SK-N-SH (cell line): ENCODE results near the gene ARV1. TPM values are rescaled to one million over a fixed set of nuclear protein-coding genes. Genes with fewer than 3 reads are reported as not detected.

Source experiments
- CTCF ChIA-PET: fragments of 300-600, 350-600 bp; formaldehyde crosslinking; extraction: SDS; loops from one replicate; lab custom pipeline; 2021; lab: Yijun Ruan, JAX
- POLR2A ChIA-PET: fragments of 350-600 bp; sonication (Branson Sonifier 250); formaldehyde crosslinking; extraction: SDS; loops from one replicate; lab custom pipeline; 2020; ENCODE audit warnings: antibody characterized with exemption, inconsistent platforms; lab: Yijun Ruan, JAX
- DNase-seq: peaks from one replicate; pipeline ENCODE4 v3.0.0; 2012
- H2AFZ ChIP-seq: fragments of 200-600 bp; sonication (generic); 2 replicates; pipeline ENCODE4 v1.8.1; 2016; ENCODE audit warnings: antibody characterized with exemption, mild to moderate bottlenecking, low read depth
- H3F3A ChIP-seq: fragments of 200-600 bp; sonication (generic); replicated peaks from 2 replicates; pipeline ENCODE3; 2016; ENCODE audit warnings: antibody characterized with exemption, mild to moderate bottlenecking; ENCODE audit not compliant: insufficient read depth
- H3K27ac ChIP-seq, 2 experiments: fragments of 200-500 bp in 1 of 2; fragments of 200-600 bp in 1 of 2; sonication (Bioruptor generic) in 1 of 2; sonication (generic), shearing (Covaris generic) in 1 of 2; 2 replicates each; pipeline versions ENCODE4 v1.5.1 to v1.6.1; 2014 to 2016; ENCODE audit warnings: low read depth in 2 of 2, inconsistent platforms in 1 of 2, low read length in 1 of 2, mild to moderate bottlenecking in 1 of 2, mixed read lengths in 1 of 2
- H3K27me3 ChIP-seq: fragments of 200-600 bp; sonication (generic), shearing (Covaris generic); 2 replicates; pipeline ENCODE4 v1.6.1; 2016; ENCODE audit warnings: mixed run types; ENCODE audit not compliant: insufficient read depth
- H3K36me3 ChIP-seq, 2 experiments: fragments of 200-500 bp in 1 of 2; fragments of 200-600 bp in 1 of 2; sonication (Bioruptor generic) in 1 of 2; sonication (generic) in 1 of 2; replicated peaks in 1 of 2; 2 replicates each; pipeline versions ENCODE3 to v1.5.1; 2014 to 2016; ENCODE audit warnings: low read length in 1 of 2, mild to moderate bottlenecking in 1 of 2; ENCODE audit not compliant: insufficient read depth in 2 of 2, control insufficient read depth in 1 of 2
- H3K4me1 ChIP-seq, 2 experiments: fragments of 200-500 bp in 1 of 2; fragments of 200-600 bp in 1 of 2; sonication (Bioruptor generic) in 1 of 2; sonication (generic), shearing (Covaris generic) in 1 of 2; 2 replicates each; pipeline versions ENCODE4 v1.5.1 to v1.6.1; 2014 to 2016; ENCODE audit warnings: low read depth in 1 of 2, low read length in 1 of 2, mixed run types in 1 of 2; ENCODE audit not compliant: insufficient read depth in 2 of 2, control insufficient read depth in 1 of 2
- H3K4me2 ChIP-seq: fragments of 200-600 bp; sonication (generic), shearing (Covaris generic); 2 replicates; pipeline ENCODE4 v1.6.1; 2017; ENCODE audit warnings: mixed run types
- H3K4me3 ChIP-seq, 2 experiments: fragments of 200-500 bp in 1 of 2; fragments of 200-600 bp in 1 of 2; sonication (Bioruptor generic) in 1 of 2; sonication (generic), shearing (Covaris generic) in 1 of 2; 2 replicates each; pipeline versions ENCODE4 v1.5.1 to v1.8.1; 2014 to 2016; ENCODE audit warnings: low read depth in 2 of 2, inconsistent platforms in 1 of 2, low read length in 1 of 2, mild to moderate bottlenecking in 1 of 2, mixed read lengths in 1 of 2, moderate library complexity in 1 of 2
- H3K79me2 ChIP-seq: fragments of 200-600 bp; sonication (generic); 2 replicates; pipeline ENCODE4 v1.8.1; 2017; ENCODE audit warnings: mild to moderate bottlenecking; ENCODE audit not compliant: insufficient read depth
- H3K9ac ChIP-seq: fragments of 200-600 bp; sonication (generic); 2 replicates; pipeline ENCODE4 v1.6.1; 2017; ENCODE audit warnings: mixed run types
- H3K9me2 ChIP-seq: fragments of 200-600 bp; sonication (generic); 2 replicates; pipeline ENCODE4 v1.6.1; 2017; ENCODE audit warnings: mixed run types
- H3K9me3 ChIP-seq: fragments of 200-600 bp; sonication (generic); 2 replicates; pipeline ENCODE4 v1.6.1; 2017; ENCODE audit warnings: mixed run types, mild to moderate bottlenecking, moderate library complexity
- H4K20me1 ChIP-seq: fragments of 200-600 bp; sonication (generic); 2 replicates; pipeline ENCODE4 v1.6.1; 2017; ENCODE audit warnings: mild to moderate bottlenecking, mixed run types; ENCODE audit not compliant: insufficient read depth
- CTCF ChIP-seq: fragments of 200-600 bp; sonication (generic); IDR thresholded peaks from 2 replicates; pipeline ENCODE4 v1.6.1; 2017; ENCODE audit warnings: antibody characterized with exemption, mild to moderate bottlenecking, moderate library complexity
- EZH2phosphoT487 ChIP-seq: fragments of 200-600 bp; sonication (generic); IDR thresholded peaks from 2 replicates; pipeline ENCODE4 v1.6.1; 2017; ENCODE audit warnings: low read depth, mixed run types, mild to moderate bottlenecking, antibody characterized with exemption, moderate library complexity, borderline replicate concordance
- FOSL2 ChIP-seq: IDR thresholded peaks from 2 replicates; pipeline ENCODE4 v1.4.0; 2012; ENCODE audit warnings: low read depth, mild to moderate bottlenecking, moderate library complexity, borderline replicate concordance
- FOXJ3 ChIP-seq: sonication (generic); formaldehyde crosslinking; IDR thresholded peaks from 2 replicates; pipeline ENCODE4 v1.5.1; 2020; ENCODE audit warnings: mild to moderate bottlenecking, missing genetic modification reagents
- GABPA ChIP-seq: IDR thresholded peaks from 2 replicates; pipeline ENCODE4 v1.4.0; 2012; ENCODE audit warnings: low read depth, mild to moderate bottlenecking
- JUND ChIP-seq: IDR thresholded peaks from 2 replicates; pipeline ENCODE4 v1.4.0; 2012
- MEF2A ChIP-seq: IDR thresholded peaks from 2 replicates; pipeline ENCODE4 v1.4.0; 2012; ENCODE audit warnings: low read depth, borderline replicate concordance
- RAD21 ChIP-seq: IDR thresholded peaks from 2 replicates; pipeline ENCODE4 v1.6.1; 2012; ENCODE audit warnings: mild to moderate bottlenecking, low read length
- RXRA ChIP-seq: IDR thresholded peaks from 2 replicates; pipeline ENCODE4 v1.4.0; 2012; ENCODE audit warnings: low read depth, mild to moderate bottlenecking, borderline replicate concordance
- SMC3 ChIP-seq: IDR thresholded peaks from 2 replicates; pipeline ENCODE4 v1.6.1; 2012; ENCODE audit warnings: low read depth, low read length, improper control_type of control experiment
- TCF12 ChIP-seq: IDR thresholded peaks from 2 replicates; pipeline ENCODE4 v1.4.0; 2012
- TEAD4 ChIP-seq: IDR thresholded peaks from 2 replicates; pipeline ENCODE4 v1.4.0; 2012; ENCODE audit warnings: mild to moderate bottlenecking, borderline replicate concordance; ENCODE audit not compliant: insufficient read depth
- WGBS: methylation state at CpG from one replicate; pipeline ENCODE4 v1.1.6; 2017; ENCODE audit warnings: low lambda C conversion rate; 5-methylcytosine and 5-hydroxymethylcytosine counted together
- polyA plus RNA-seq, 3 experiments: library from polyadenylated mRNA; depleted of rRNA; stranded (reverse); fragments of >200 nt; gene quantifications; 2 replicates each; pipeline ENCODE4 v1.2.3, GENCODE V29; 2012
- TF ChIP-seq, protein P1 (sequence below): fragments of 150-350 bp; IDR thresholded peaks from 2 replicates; pipeline ENCODE4 v1.6.1; 2017; ENCODE audit warnings: antibody characterized with exemption, low read length, low read depth, borderline replicate concordance

Gene ARV1
- polyA plus RNA-seq, 1 of the 3 experiments (the other 2 are of a cell fraction): 26.7 TPM

- Histone ChIP-seq H3K36me3 (no peaks in the 10 kb centered on the region), H3K27ac (no peak overlapping the region), H3K4me2 (no peak overlapping the region), H3F3A (peaks cover 5% of the 10 kb centered on the region), H3K9me3 (no peaks in the 10 kb centered on the region), H3K4me1 (peaks cover 0 to 4% of the 10 kb centered on the region in 2 experiments; a peak in 2 of 4 replicates), H3K9me2 (no peaks in the 10 kb centered on the region), H3K27me3 (no peaks in the 10 kb centered on the region), H3K4me3 (no peak overlapping the region), H3K79me2 (no peaks in the 10 kb centered on the region), H2AFZ (no peak overlapping the region), H4K20me1 (no peaks in the 10 kb centered on the region), H3K9ac (no peak overlapping the region)
- 87% methylated on average over 5 of the region's 5 CpGs for WGBS
- TF ChIP-seq CTCF (no peak), RXRA (no peak), RAD21 (no peak), MEF2A (no peak), JUND (no peak), GABPA (no peak), SMC3 (no peak), TEAD4 (no peak), TCF12 (no peak)
- TF ChIP-seq, protein P1, sequence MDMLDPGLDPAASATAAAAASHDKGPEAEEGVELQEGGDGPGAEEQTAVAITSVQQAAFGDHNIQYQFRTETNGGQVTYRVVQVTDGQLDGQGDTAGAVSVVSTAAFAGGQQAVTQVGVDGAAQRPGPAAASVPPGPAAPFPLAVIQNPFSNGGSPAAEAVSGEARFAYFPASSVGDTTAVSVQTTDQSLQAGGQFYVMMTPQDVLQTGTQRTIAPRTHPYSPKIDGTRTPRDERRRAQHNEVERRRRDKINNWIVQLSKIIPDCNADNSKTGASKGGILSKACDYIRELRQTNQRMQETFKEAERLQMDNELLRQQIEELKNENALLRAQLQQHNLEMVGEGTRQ: no peak
- ChIA-PET CTCF (interaction anchor here (1.1 kb wide), 1 partner anchor 21 kb away, joined by 3 read pairs; no protein-coding TSS in a partner anchor), POLR2A (no interaction called here)
- DNase-seq: no peak
Measured at GRCh38 chr1:230970432-230970831, 8.5 kb upstream of the ARV1 start.

- TF ChIP-seq FOSL2 (no peak), RXRA (no peak), CTCF (no peak), TEAD4 (no peak), FOXJ3 (CRISPR knock-in tag) (no peak), EZH2phosphoT487 (no peak)
- H3K9me2 ChIP-seq: no peaks in the 10 kb centered on the region
- no peak overlapping the region for H2AFZ ChIP-seq
- H3K36me3 ChIP-seq: peaks cover 6% of the 10 kb centered on the region in 2 experiments
- ChIA-PET POLR2A (no interaction called here), CTCF (no interaction called here)
- peaks cover 0 to under 1% of the 10 kb centered on the region in 2 experiments; a peak in 2 of 4 replicates for H3K4me1 ChIP-seq
- no peak overlapping the region for H3K9ac ChIP-seq
- H3K4me3 ChIP-seq: no peak overlapping the region
- no peaks in the 10 kb centered on the region for H4K20me1 ChIP-seq
- no peak for DNase-seq
- no peak overlapping the region for H3K27ac ChIP-seq
- H3K9me3 ChIP-seq: no peaks in the 10 kb centered on the region
- peaks cover 5% of the 10 kb centered on the region for H3F3A ChIP-seq
- H3K27me3 ChIP-seq: no peaks in the 10 kb centered on the region
- H3K79me2 ChIP-seq: peaks cover 9% of the 10 kb centered on the region; the same call in 1 of the 2 replicates
- H3K4me2 ChIP-seq: no peak overlapping the region
Measured at GRCh38 chr1:230971771-230972170, 7.1 kb upstream of the ARV1 start.
